ELF-1 (cell line): ENCODE data around the gene CCND2.
A peak's percentile ranks its signal among the peaks of the same experiment; 100 is the strongest.

ENCODE experiments used
- DNase-seq: peaks from one replicate; pipeline ENCODE4 v3.0.0-alpha.2; 2016; ENCODE audit warnings: low read depth, low spot score

Gene CCND2

GRCh38 chr12:4276524-4277204, 3.1 kb downstream of the CCND2 start:
- peak; percentile 95 for DNase-seq

GRCh38 chr12:4277205-4277543, 3.6 kb downstream of the CCND2 start:
- DNase-seq: no peak

GRCh38 chr12:4277857-4278256, 4.3 kb downstream of the CCND2 start:
- DNase-seq: no peak

- DNase-seq: peak; percentile 70
Measured at GRCh38 chr12:4278329-4279197, 5.0 kb downstream of the CCND2 start.

- no peak for DNase-seq
Measured at GRCh38 chr12:4279198-4279690, 5.7 kb downstream of the CCND2 start.

- no peak for DNase-seq
Measured at GRCh38 chr12:4280351-4281163, 7.0 kb downstream of the CCND2 start.

GRCh38 chr12:4281173-4281654, 7.7 kb downstream of the CCND2 start:
- no peak for DNase-seq

- DNase-seq: no peak
Measured at GRCh38 chr12:4282103-4282891, 8.7 kb downstream of the CCND2 start.

- no peak for DNase-seq
Measured at GRCh38 chr12:4282892-4283511, 9.4 kb downstream of the CCND2 start.

- no peak for DNase-seq
Measured at GRCh38 chr12:4283512-4284255, 10.1 kb downstream of the CCND2 start.

GRCh38 chr12:4284306-4284705, 10.7 kb downstream of the CCND2 start:
- no peak for DNase-seq

GRCh38 chr12:4285070-4285469, 11.5 kb downstream of the CCND2 start:
- DNase-seq: no peak

GRCh38 chr12:4286228-4286627, 12.7 kb downstream of the CCND2 start:
- DNase-seq: no peak

GRCh38 chr12:4286771-4287317, 13.3 kb downstream of the CCND2 start:
- DNase-seq: no peak

GRCh38 chr12:4287325-4288211, 14.0 kb downstream of the CCND2 start:
- no peak for DNase-seq

GRCh38 chr12:4288296-4289131, 15.0 kb downstream of the CCND2 start:
- no peak for DNase-seq

GRCh38 chr12:4289231-4289878, 15.8 kb downstream of the CCND2 start:
- DNase-seq: no peak
